ENCODE data around the gene BNIP1. TPM values are rescaled to one million over a fixed set of nuclear protein-coding genes. Genes with fewer than 3 reads are reported as not detected.

The BNIP1 gene
- total and polyA plus RNA-seq, 2 of the 4 experiments (the other 2 are of a cell fraction): 24.3 to 35.3 TPM

DNA sequence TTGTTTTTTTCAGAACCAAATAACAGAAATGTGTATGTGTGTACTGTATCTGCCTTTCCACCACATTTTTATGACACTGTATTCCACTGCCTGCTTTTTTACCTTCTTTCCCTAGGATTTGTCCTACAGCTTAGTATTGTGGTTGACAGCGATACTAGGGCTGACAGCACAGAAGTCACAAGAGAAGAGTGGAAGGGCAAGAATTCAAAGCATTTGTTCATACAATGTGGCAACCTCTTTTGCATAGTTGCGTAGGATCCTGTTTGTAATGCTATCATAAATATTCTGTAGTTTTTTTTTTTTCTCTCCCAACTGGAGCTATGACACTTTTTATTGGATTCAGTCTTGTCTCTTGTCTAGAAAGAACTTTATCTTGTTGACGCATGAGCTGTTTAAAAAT is 5.6 kb upstream of the BNIP1 start:
- ChIA-PET CTCF (no interaction called here), POLR2A (ENCODE audit: unreplicated experiment) (no interaction called here)
- TF ChIP-seq MAFK (IDR thresholded peaks at IDR 0.05; ENCODE audit: low read depth, low read length) (no peak), MXI1 (IDR thresholded peaks at IDR 0.05; ENCODE audit: borderline replicate concordance, low read depth, low read length) (no peak), FOS (IDR thresholded peaks at IDR 0.05; ENCODE audit: low read depth, low read length) (no peak), MAZ (IDR thresholded peaks at IDR 0.05; ENCODE audit: borderline replicate concordance, low read depth, low read length) (no peak), POLR2A (IDR thresholded peaks at IDR 0.05; ENCODE audit: low read depth, low read length) (no peak)
- H4K5ac ChIP-seq (ENCODE audit: low read depth, low read length): no peak overlapping the region
- H2AK5ac ChIP-seq (ENCODE audit: low read depth, low read length): no peak overlapping the region
- no TSS peak for BruUV-seq (replicated peaks)
- H4K8ac ChIP-seq (ENCODE audit: low read depth in 2 of 2, low read length in 2 of 2): no peak overlapping the region
- no peaks in the 10 kb centered on the region; the same call in 1 of the 2 replicates for H3K9me1 ChIP-seq (ENCODE audit: insufficient read depth, low read length)
- H3K56ac ChIP-seq (ENCODE audit: extremely low read depth, insufficient read depth, low read length): no peak overlapping the region
- no peak overlapping the region for H3K23ac ChIP-seq (ENCODE audit: low read depth, low read length)
- H3K14ac ChIP-seq (replicated peaks; ENCODE audit: low read depth, low read length): no peak overlapping the region
- no peak overlapping the region for H3K27ac ChIP-seq (ENCODE audit: insufficient read depth, low read length)
- no peaks in the 10 kb centered on the region for H3K9me3 ChIP-seq (ENCODE audit: control insufficient read depth, insufficient read depth, low read length)
- H4K91ac ChIP-seq (ENCODE audit: insufficient read depth, low read depth, low read length): no peak overlapping the region
- WGBS, 2 experiments (ENCODE audit: extremely low coverage in 2 of 2, insufficient read length in 1 of 2): no CpG with 5 or more reads among the region's 3 CpGs
- no peak overlapping the region for H2AK9ac ChIP-seq (replicated peaks; ENCODE audit: low read depth, low read length, poor library complexity)
- H4K20me1 ChIP-seq (ENCODE audit: insufficient read depth, low read length): no peaks in the 10 kb centered on the region
- no peak overlapping the region for H2BK120ac ChIP-seq (ENCODE audit: low read depth, low read length)
- ATAC-seq (ENCODE audit: low read depth) (peak; percentile 40; the same call in 1 of the 2 replicates), DNase-seq (no peak)
- H3K27me3 ChIP-seq (ENCODE audit: control insufficient read depth, insufficient read depth, low read length): no peaks in the 10 kb centered on the region
- H3K4me3 ChIP-seq (ENCODE audit: insufficient read depth, low read depth, low read length): no peak overlapping the region
- H3K79me1 ChIP-seq (ENCODE audit: low read depth in 1 of 2, low read length in 2 of 2): no peaks in the 10 kb centered on the region
- in situ Hi-C loops (cut with MboI; ENCODE audit: low sequenced_read_pairs): no loop called here
- H3K4ac ChIP-seq (ENCODE audit: low read depth, low read length): no peak overlapping the region
- no peaks in the 10 kb centered on the region for H3K4me1 ChIP-seq (ENCODE audit: control insufficient read depth, insufficient read depth, low read length)
- H3K36me3 ChIP-seq (ENCODE audit: control insufficient read depth, insufficient read depth, low read length): peaks cover 1% of the 10 kb centered on the region; the same call in 1 of the 2 replicates
- intact Hi-C loops (cut with micrococcal nuclease): loop anchor here (5.0 kb wide), 1 partner anchor 41 kb away; no protein-coding TSS in a partner anchor
- dilution Hi-C loops (cut with HindIII; ENCODE audit: low sequenced_read_pairs, unreplicated experiment): no loop called here
- no peak overlapping the region for H3K18ac ChIP-seq (ENCODE audit: low read depth, low read length)
- no peak overlapping the region for H2AFZ ChIP-seq (replicated peaks; ENCODE audit: low read length, poor library complexity)
- H3K4me2 ChIP-seq (ENCODE audit: low read depth, low read length): no peak overlapping the region
- no peak overlapping the region for H2BK5ac ChIP-seq (ENCODE audit: low read depth, low read length, poor library complexity, severe bottlenecking)
- no peak overlapping the region for H2BK20ac ChIP-seq (ENCODE audit: low read depth, low read length)
- H2BK15ac ChIP-seq (ENCODE audit: low read depth, low read length): no peak overlapping the region
- H3K9ac ChIP-seq (ENCODE audit: low read depth, low read length): no peak overlapping the region
